Caco-2 (cell line): Measurements from ENCODE around the gene DMAC2L. TPM values are rescaled to one million over a fixed set of nuclear protein-coding genes. Genes with fewer than 3 reads are reported as not detected.

Experiments
- BruUV-seq: library from RNA; stranded (reverse); fragments of 400-500 nt; replicated peaks from 2 replicates; lab custom pipeline; 2021; lab: Mats Ljungman, UMichigan
- CTCF ChIA-PET: fragments of 300-600 bp; sonication (Branson Sonifier 250); formaldehyde crosslinking; loops from one replicate; lab custom pipeline; 2022; ENCODE audit warnings: antibody characterized with exemption; lab: Charles Lee
- POLR2A ChIA-PET: fragments of 300-600 bp; sonication (Branson Sonifier 250); formaldehyde crosslinking; loops from one replicate; lab custom pipeline; 2022; ENCODE audit warnings: antibody characterized with exemption; lab: Charles Lee
- DNase-seq, 2 experiments: peaks; one replicate each; pipeline versions ENCODE4 v3.0.0 to v3.0.0-alpha.2; 2020 to 2022
- H3K27me3 ChIP-seq: replicated peaks from 2 replicates; pipeline ENCODE4 v1.6.0; 2011; ENCODE audit warnings: low read length; ENCODE audit not compliant: control insufficient read depth, insufficient read depth
- H3K36me3 ChIP-seq: 2 replicates; pipeline ENCODE4 v1.5.1; 2011; ENCODE audit warnings: low read length; ENCODE audit not compliant: control insufficient read depth, insufficient read depth
- H3K4me1 ChIP-seq: fragments of 250-450 bp; sonication (Bioruptor Pico); 2 replicates; pipeline ENCODE4 v1.5.1; 2020; ENCODE audit warnings: mild to moderate bottlenecking
- H3K4me3 ChIP-seq: 2 replicates; pipeline ENCODE4 v1.5.1; 2011; ENCODE audit warnings: low read depth, mild to moderate bottlenecking, control low read depth, low read length
- H3K9me3 ChIP-seq: fragments of 250-450 bp; sonication (Bioruptor Pico); 2 replicates; pipeline ENCODE4 v1.5.1; 2020; ENCODE audit warnings: mild to moderate bottlenecking, moderate library complexity
- H3K27ac Mint-ChIP-seq: one replicate; pipeline ENCODE4 v1.8.0; 2022; ENCODE audit warnings: mixed read lengths; ENCODE audit not compliant: unreplicated experiment
- H3K27me3 Mint-ChIP-seq: one replicate; pipeline ENCODE4 v1.8.0; 2022; ENCODE audit warnings: mixed read lengths; ENCODE audit not compliant: insufficient read depth, unreplicated experiment
- H3K36me3 Mint-ChIP-seq: one replicate; pipeline ENCODE4 v1.8.0; 2022; ENCODE audit warnings: mild to moderate bottlenecking, mixed read lengths; ENCODE audit not compliant: insufficient read depth, unreplicated experiment
- H3K4me1 Mint-ChIP-seq: one replicate; pipeline ENCODE4 v1.8.0; 2022; ENCODE audit warnings: low read depth, mixed read lengths; ENCODE audit not compliant: unreplicated experiment
- H3K4me3 Mint-ChIP-seq: one replicate; pipeline ENCODE4 v1.8.0; 2022; ENCODE audit warnings: mild to moderate bottlenecking, moderate library complexity, mixed read lengths; ENCODE audit not compliant: unreplicated experiment
- H3K9me3 Mint-ChIP-seq: one replicate; pipeline ENCODE4 v1.8.0; 2022; ENCODE audit warnings: mixed read lengths; ENCODE audit not compliant: unreplicated experiment
- CTCF ChIP-seq, 2 experiments: fragments of 200-600 bp in 1 of 2; IDR thresholded peaks; 1 replicate in 1 of 2; 2 replicates in 1 of 2; pipeline versions ENCODE4 v1.5.1 to v1.8.0; 2011 to 2022; ENCODE audit warnings: antibody characterized with exemption in 1 of 2, control low read depth in 1 of 2, inconsistent platforms in 1 of 2, low read depth in 1 of 2, low read length in 1 of 2, mild to moderate bottlenecking in 1 of 2, moderate library complexity in 1 of 2; ENCODE audit not compliant: insufficient read depth in 1 of 2, severe bottlenecking in 1 of 2, unreplicated experiment in 1 of 2
- intact Hi-C: fragments of 100-400 bp; cut with micrococcal nuclease; formaldehyde crosslinking; loops from one replicate; pipeline ENCODE4 v1.10.0; 2022; ENCODE audit not compliant: unreplicated experiment
- total RNA-seq: library from RNA; stranded (reverse); gene quantifications from 2 replicates; pipeline ENCODE4 v1.2.3, GENCODE V29; 2022

The DMAC2L gene
- total RNA-seq, 1 experiment from 2014 or later: 27.6 TPM

- TF ChIP-seq CTCF (IDR thresholded peaks at IDR 0.05; ENCODE audit: insufficient read depth in 1 of 2, low read depth in 1 of 2, low read length in 1 of 2, severe bottlenecking in 1 of 2, unreplicated experiment in 1 of 2): peak; percentile 73 to 90
- BruUV-seq: no TSS peak
- POLR2A ChIA-PET: interaction anchor here (0.5 to 1.0 kb wide), 5 partner anchors 9 to 605 kb away, joined by 3 to 4 read pairs (median 4); partner anchors contain the start of genes CDKL1, DMAC2L, L2HGDH and MAP4K5
These were observed 9.0 kb downstream of the DMAC2L start for GRCh38 chr14:50321009-50321660.

GRCh38 chr14:50331596-50331995 is 19.5 kb downstream of the DMAC2L start:
- peaks cover 8% of the 10 kb centered on the region for H3K36me3 Mint-ChIP-seq
- no peaks in the 10 kb centered on the region for H3K27me3 Mint-ChIP-seq
- TF ChIP-seq CTCF (IDR thresholded peaks at IDR 0.05; ENCODE audit: insufficient read depth in 1 of 2, low read depth in 1 of 2, low read length in 1 of 2, severe bottlenecking in 1 of 2, unreplicated experiment in 1 of 2): no peak
- no peak overlapping the region for H3K4me3 Mint-ChIP-seq
- H3K36me3 ChIP-seq: no peaks in the 10 kb centered on the region
- DNase-seq: no peak
- no peak overlapping the region for H3K27ac Mint-ChIP-seq
- peaks cover 11% of the 10 kb centered on the region for H3K4me1 ChIP-seq
- no peaks in the 10 kb centered on the region for H3K9me3 Mint-ChIP-seq
- POLR2A ChIA-PET: no interaction called here
- peaks cover 12% of the 10 kb centered on the region for H3K4me1 Mint-ChIP-seq
- no peak overlapping the region for H3K4me3 ChIP-seq
- CTCF ChIA-PET: interaction anchor here (0.7 to 1.0 kb wide), 2 partner anchors 10 to 107 kb away, joined by 3 read pairs; no protein-coding TSS in a partner anchor
- no TSS peak for BruUV-seq
- intact Hi-C loops: no loop called here
- H3K27me3 ChIP-seq: no peaks in the 10 kb centered on the region
- H3K9me3 ChIP-seq: no peaks in the 10 kb centered on the region

More at GRCh38 chr14:50321009-50321660, 9.0 kb downstream of the DMAC2L start:
- Mint-ChIP-seq H3K27me3 (no peaks in the 10 kb centered on the region), H3K9me3 (no peaks in the 10 kb centered on the region), H3K4me3 (no peak overlapping the region), H3K36me3 (peaks cover 8% of the 10 kb centered on the region), H3K27ac (no peak overlapping the region), H3K4me1 (no peaks in the 10 kb centered on the region)
- CTCF ChIA-PET: interaction anchor here (0.6 to 2.5 kb wide), 11 partner anchors 10 to 392 kb away, joined by 3 to 17 read pairs (median 4); partner anchors contain the start of genes CDKL1, DMAC2L, L2HGDH and MAP4K5
- no peak overlapping the region for H3K4me3 ChIP-seq
- no peaks in the 10 kb centered on the region for H3K9me3 ChIP-seq
- H3K4me1 ChIP-seq: no peaks in the 10 kb centered on the region; the same call in 1 of the 2 replicates
- no peaks in the 10 kb centered on the region for H3K27me3 ChIP-seq
- peak; percentile 74 to 75 for DNase-seq
- no peaks in the 10 kb centered on the region for H3K36me3 ChIP-seq
- intact Hi-C loops: loop anchor here (1.0 to 5.0 kb wide), 3 partner anchors 76 to 456 kb away; partner anchors contain the start of genes CDKL1 and MAP4K5

GRCh38 chr14:50333014-50333509 is 20.9 kb downstream of the DMAC2L start:
- no peaks in the 10 kb centered on the region for H3K9me3 ChIP-seq
- DNase-seq: peak in 1 of 2 experiments; percentile 14
- Mint-ChIP-seq H3K9me3 (no peaks in the 10 kb centered on the region), H3K4me3 (no peak overlapping the region), H3K4me1 (peaks cover 12% of the 10 kb centered on the region), H3K27me3 (no peaks in the 10 kb centered on the region), H3K36me3 (peaks cover 5% of the 10 kb centered on the region), H3K27ac (no peak overlapping the region)
- no peak for TF ChIP-seq CTCF (IDR thresholded peaks at IDR 0.05; ENCODE audit: insufficient read depth in 1 of 2, low read depth in 1 of 2, low read length in 1 of 2, severe bottlenecking in 1 of 2, unreplicated experiment in 1 of 2)
- ChIA-PET CTCF (interaction anchor here (0.7 to 0.8 kb wide), 2 partner anchors 9 to 288 kb away, joined by 4 to 13 read pairs; no protein-coding TSS in a partner anchor), POLR2A (no interaction called here)
- BruUV-seq: no TSS peak
- no peaks in the 10 kb centered on the region for H3K36me3 ChIP-seq
- H3K27me3 ChIP-seq: no peaks in the 10 kb centered on the region
- intact Hi-C loops: no loop called here
- peaks cover 11% of the 10 kb centered on the region for H3K4me1 ChIP-seq
- H3K4me3 ChIP-seq: no peak overlapping the region
